ENCODE results near the gene SP4. TPM values are rescaled to one million over a fixed set of nuclear protein-coding genes. Genes with fewer than 3 reads are reported as not detected.
"Not testable (repeated sequence)": the region's sequence is repeated elsewhere in the genome, so short reads cannot be mapped to it uniquely, and the experiment has no call there.

SP4 gene
- polyA plus RNA-seq, 2 donors, result 0.63 to 0.69 TPM

DNA sequence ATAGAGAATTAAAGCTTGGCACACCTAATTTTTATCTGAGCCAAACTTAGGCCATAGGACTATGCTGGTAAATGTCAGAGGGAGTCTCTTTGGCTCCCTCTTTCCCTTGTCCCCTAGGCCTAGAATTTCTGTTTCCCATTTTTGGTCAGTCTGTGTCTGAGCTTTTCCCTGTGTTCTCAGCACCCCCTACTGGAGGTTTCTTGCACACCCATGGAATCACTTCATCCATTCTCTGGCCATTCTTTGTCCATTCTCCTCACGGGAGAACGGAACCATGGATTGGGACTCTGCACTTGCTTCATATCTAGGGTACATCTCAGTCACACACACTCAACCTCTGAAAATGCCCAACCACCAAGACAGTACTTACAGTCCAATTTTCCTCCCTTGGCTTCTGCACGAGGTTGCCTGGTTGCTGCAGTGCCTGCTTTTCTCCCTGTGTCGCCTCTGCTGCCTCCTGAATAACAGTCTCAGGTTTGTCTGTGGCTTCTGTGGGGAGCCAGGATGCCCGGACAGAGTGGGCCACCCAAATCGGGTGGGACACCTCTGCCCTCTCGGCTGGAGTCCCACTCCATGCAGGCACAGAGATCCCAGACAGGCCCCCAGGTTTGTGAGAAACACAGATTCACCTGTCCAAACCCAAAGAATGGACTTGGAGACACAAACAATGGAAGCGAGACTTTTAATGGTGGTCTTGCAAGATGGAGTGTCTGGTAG, 79.9 kb downstream of the SP4 start:
- no peaks in the 10 kb centered on the region for H3K4me1 ChIP-seq (ENCODE audit: control insufficient read depth in 2 of 2, insufficient read depth in 2 of 2, low read length in 1 of 2)
- H3K4me3 ChIP-seq (ENCODE audit: low read depth in 1 of 2, low read length in 2 of 2), result no peak overlapping the region
- no peaks in the 10 kb centered on the region for H3K9me3 ChIP-seq (ENCODE audit: control insufficient read depth in 2 of 2, insufficient read depth in 1 of 2, low read depth in 1 of 2, low read length in 1 of 2)
- WGBS, 2 donors, result 90% methylated on average over 8 of the region's 8 CpGs
- no peak overlapping the region for H3K27ac ChIP-seq (ENCODE audit: low read depth in 2 of 2, low read length in 1 of 2)
- no peaks in the 10 kb centered on the region for H3K36me3 ChIP-seq (ENCODE audit: control insufficient read depth in 2 of 2, insufficient read depth in 2 of 2, low read length in 1 of 2)
- H3K27me3 ChIP-seq (ENCODE audit: control insufficient read depth in 1 of 2, insufficient read depth in 2 of 2, low read length in 2 of 2), result no peaks in the 10 kb centered on the region

DNA sequence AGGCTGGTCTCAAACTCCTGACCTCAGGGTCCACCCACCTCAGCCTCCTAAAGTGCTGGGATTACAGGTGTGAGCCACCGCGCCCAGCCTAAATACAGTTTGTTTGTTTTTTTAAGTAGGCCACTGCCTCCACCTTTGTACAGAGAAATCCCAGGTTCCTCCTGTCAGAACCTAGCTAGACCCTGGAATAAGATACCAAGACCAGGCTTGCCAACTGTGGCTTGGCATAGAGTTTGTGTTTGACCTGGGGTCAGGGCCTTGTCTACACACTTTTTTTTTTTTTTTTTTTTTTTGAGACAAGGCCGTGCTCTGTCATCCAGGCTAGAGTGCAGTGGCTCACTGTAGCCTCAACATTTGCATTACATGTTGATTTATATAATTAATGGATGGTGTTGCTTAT, 80.7 kb downstream of the SP4 start:
- no peaks in the 10 kb centered on the region for H3K36me3 ChIP-seq (ENCODE audit: control insufficient read depth in 2 of 2, insufficient read depth in 2 of 2, low read length in 1 of 2)
- H3K9me3 ChIP-seq (ENCODE audit: control insufficient read depth in 2 of 2, insufficient read depth in 1 of 2, low read depth in 1 of 2, low read length in 1 of 2), result no peaks in the 10 kb centered on the region
- H3K27me3 ChIP-seq (ENCODE audit: control insufficient read depth in 1 of 2, insufficient read depth in 2 of 2, low read length in 2 of 2), result no peaks in the 10 kb centered on the region
- no peak overlapping the region for H3K4me3 ChIP-seq (ENCODE audit: low read depth in 1 of 2, low read length in 2 of 2)
- WGBS, 2 donors, result 96 to 99% methylated on average over 3 of the region's 3 CpGs
- no peaks in the 10 kb centered on the region for H3K4me1 ChIP-seq (ENCODE audit: control insufficient read depth in 2 of 2, insufficient read depth in 2 of 2, low read length in 1 of 2)
- no peak overlapping the region for H3K27ac ChIP-seq (ENCODE audit: low read depth in 2 of 2, low read length in 1 of 2)

DNA sequence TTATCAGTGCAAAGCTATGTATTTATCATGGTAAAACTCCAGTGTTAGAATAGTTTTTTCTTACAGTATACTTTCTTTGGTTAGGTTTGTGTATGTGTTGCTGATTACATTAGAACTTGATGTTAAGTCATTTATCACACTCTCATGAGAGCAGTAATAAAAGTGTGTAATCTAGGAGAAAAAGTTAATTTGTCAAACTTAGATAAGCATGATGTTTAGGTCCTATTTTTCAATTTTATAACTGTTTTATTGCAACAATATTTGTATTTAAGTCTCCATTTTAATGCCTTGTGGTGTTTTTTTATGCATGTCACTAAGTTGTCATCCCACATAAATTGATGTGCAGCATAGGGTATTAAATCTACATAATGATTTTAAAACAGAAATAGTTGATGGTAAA, 86.2 kb downstream of the SP4 start:
- Histone ChIP-seq H3K36me3 (ENCODE audit: control insufficient read depth in 2 of 2, insufficient read depth in 2 of 2, low read length in 1 of 2) (no peaks in the 10 kb centered on the region), H3K4me1 (ENCODE audit: control insufficient read depth in 2 of 2, insufficient read depth in 2 of 2, low read length in 1 of 2) (no peaks in the 10 kb centered on the region), H3K4me3 (ENCODE audit: low read depth in 1 of 2, low read length in 2 of 2) (no peak overlapping the region), H3K27me3 (ENCODE audit: control insufficient read depth in 1 of 2, insufficient read depth in 2 of 2, low read length in 2 of 2) (no peaks in the 10 kb centered on the region), H3K9me3 (ENCODE audit: control insufficient read depth in 2 of 2, insufficient read depth in 1 of 2, low read depth in 1 of 2, low read length in 1 of 2) (no peaks in the 10 kb centered on the region), H3K27ac (ENCODE audit: low read depth in 2 of 2, low read length in 1 of 2) (no peak overlapping the region)

DNA sequence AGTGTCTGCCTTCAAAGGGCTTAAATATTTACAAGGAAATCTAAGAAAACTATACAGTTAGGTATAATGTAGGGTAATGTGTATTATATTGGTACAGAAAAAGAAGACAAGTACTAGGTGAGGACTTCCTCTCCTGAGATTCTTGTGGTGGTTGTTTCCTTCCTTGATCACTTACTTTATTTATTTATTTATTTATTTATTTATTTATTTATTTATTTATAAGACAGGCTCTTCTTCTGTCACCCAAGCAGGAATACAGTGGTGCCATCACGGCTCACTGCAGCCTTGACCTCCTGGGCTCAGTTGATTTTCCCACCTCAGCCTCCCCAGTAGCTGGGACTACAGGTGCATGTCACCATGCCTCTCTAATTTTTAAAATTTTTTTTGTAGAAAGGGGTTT, 96.8 kb downstream of the SP4 start:
- peaks cover 0 to 2% of the 10 kb centered on the region in 2 donors for H3K9me3 ChIP-seq (ENCODE audit: control insufficient read depth in 2 of 2, insufficient read depth in 1 of 2, low read depth in 1 of 2, low read length in 1 of 2)
- no peak overlapping the region for H3K4me3 ChIP-seq (ENCODE audit: low read depth in 1 of 2, low read length in 2 of 2)
- WGBS, 2 donors, result 86 to 91% methylated on average over 1 of the region's 1 CpG
- H3K4me1 ChIP-seq (ENCODE audit: control insufficient read depth in 2 of 2, insufficient read depth in 2 of 2, low read length in 1 of 2), result no peaks in the 10 kb centered on the region
- no peak overlapping the region for H3K27ac ChIP-seq (ENCODE audit: low read depth in 2 of 2, low read length in 1 of 2)
- H3K36me3 ChIP-seq (ENCODE audit: control insufficient read depth in 2 of 2, insufficient read depth in 2 of 2, low read length in 1 of 2), result no peaks in the 10 kb centered on the region
- H3K27me3 ChIP-seq (ENCODE audit: control insufficient read depth in 1 of 2, insufficient read depth in 2 of 2, low read length in 2 of 2), result peaks cover 0 to 3% of the 10 kb centered on the region in 2 donors

- H3K36me3 ChIP-seq (ENCODE audit: control insufficient read depth in 2 of 2, insufficient read depth in 2 of 2, low read length in 1 of 2), result no peaks in the 10 kb centered on the region
- no peak overlapping the region for H3K27ac ChIP-seq (ENCODE audit: low read depth in 2 of 2, low read length in 1 of 2)
- H3K4me1 ChIP-seq (ENCODE audit: control insufficient read depth in 2 of 2, insufficient read depth in 2 of 2, low read length in 1 of 2), result no peaks in the 10 kb centered on the region
- peaks cover 0 to 3% of the 10 kb centered on the region in 2 donors for H3K27me3 ChIP-seq (ENCODE audit: control insufficient read depth in 1 of 2, insufficient read depth in 2 of 2, low read length in 2 of 2)
- peaks cover 0 to 2% of the 10 kb centered on the region in 2 donors for H3K9me3 ChIP-seq (ENCODE audit: control insufficient read depth in 2 of 2, insufficient read depth in 1 of 2, low read depth in 1 of 2, low read length in 1 of 2)
- no peak overlapping the region for H3K4me3 ChIP-seq (ENCODE audit: low read depth in 1 of 2, low read length in 2 of 2)
Measured at GRCh38 chr7:21526007-21526406, 98.1 kb downstream of the SP4 start.

DNA sequence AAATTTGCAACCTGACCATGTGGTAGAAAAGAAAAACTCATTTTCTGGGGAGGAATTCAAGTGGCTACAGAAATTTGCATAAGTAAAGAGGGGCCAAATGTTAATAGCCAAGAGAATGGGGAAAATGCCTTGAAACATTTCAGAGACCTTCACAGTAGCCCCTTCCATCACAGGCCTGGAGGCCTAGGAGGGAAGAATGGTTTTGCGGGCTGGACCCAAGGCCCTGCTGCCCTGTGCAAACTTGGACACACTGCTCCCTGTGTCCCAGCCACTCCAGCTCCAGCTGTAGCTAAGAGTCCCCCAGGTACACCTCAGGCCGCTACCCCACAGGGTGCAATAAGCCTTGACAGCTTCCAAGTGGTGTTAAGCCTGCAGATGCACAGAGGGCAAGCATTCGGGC, 98.6 kb downstream of the SP4 start:
- Histone ChIP-seq H3K9me3 (ENCODE audit: control insufficient read depth in 2 of 2, insufficient read depth in 1 of 2, low read depth in 1 of 2, low read length in 1 of 2) (peaks cover 0 to 2% of the 10 kb centered on the region in 2 donors), H3K4me3 (ENCODE audit: low read depth in 1 of 2, low read length in 2 of 2) (no peak overlapping the region), H3K36me3 (ENCODE audit: control insufficient read depth in 2 of 2, insufficient read depth in 2 of 2, low read length in 1 of 2) (no peaks in the 10 kb centered on the region), H3K4me1 (ENCODE audit: control insufficient read depth in 2 of 2, insufficient read depth in 2 of 2, low read length in 1 of 2) (no peaks in the 10 kb centered on the region), H3K27me3 (ENCODE audit: control insufficient read depth in 1 of 2, insufficient read depth in 2 of 2, low read length in 2 of 2) (peaks cover 0 to 3% of the 10 kb centered on the region in 2 donors), H3K27ac (ENCODE audit: low read depth in 2 of 2, low read length in 1 of 2) (no peak overlapping the region)
- WGBS, 2 donors, result 91 to 93% methylated on average over 3 of the region's 3 CpGs

DNA sequence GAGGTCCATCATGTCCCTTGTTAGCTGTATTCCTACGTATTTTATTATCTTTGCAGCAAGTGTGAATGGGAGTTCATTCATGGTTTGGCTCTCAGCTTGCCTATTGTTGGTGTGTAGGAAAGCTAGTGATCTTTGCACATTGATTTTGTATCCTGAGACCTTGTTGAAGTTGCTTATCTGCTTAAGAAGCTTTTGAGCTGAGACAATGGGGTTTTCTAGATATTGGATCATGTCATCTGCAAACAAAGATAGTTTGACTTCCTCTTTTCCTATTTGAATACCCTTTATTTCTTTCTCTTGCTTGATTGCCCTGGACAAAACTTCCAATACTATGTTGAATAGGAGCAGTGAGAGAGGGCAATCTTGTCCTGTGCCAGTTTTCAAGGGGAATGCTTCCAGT, 104.6 kb downstream of the SP4 start:
- WGBS, 2 donors, result 22 to 73% methylated on average over 1 of the region's 1 CpG
- H3K4me3 ChIP-seq (ENCODE audit: low read depth in 1 of 2, low read length in 2 of 2), result not testable (repeated sequence)

DNA sequence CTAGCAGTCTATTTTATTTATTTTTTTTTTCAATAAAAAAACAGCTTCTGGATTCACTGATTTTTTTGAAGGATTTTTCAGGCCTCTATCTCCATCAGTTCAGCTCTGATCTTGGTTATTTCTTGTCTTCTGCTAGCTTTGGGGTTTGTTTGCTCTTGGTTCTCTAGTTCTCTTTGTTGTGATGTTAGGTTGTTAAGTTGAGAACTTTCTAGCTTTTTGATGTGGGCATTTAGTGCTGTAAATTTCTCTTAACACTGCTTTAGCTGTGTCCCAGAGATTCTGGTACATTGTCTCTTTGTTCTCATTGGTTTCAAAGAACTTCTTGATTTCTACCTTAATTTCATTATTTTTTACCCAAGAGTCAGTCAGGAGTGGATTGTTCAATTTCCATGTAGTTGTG, 105.8 kb downstream of the SP4 start:
- H3K9me3 ChIP-seq (ENCODE audit: control insufficient read depth in 2 of 2, insufficient read depth in 1 of 2, low read depth in 1 of 2, low read length in 1 of 2); H3K27ac ChIP-seq (ENCODE audit: low read depth in 2 of 2, low read length in 1 of 2); H3K4me1 ChIP-seq (ENCODE audit: control insufficient read depth in 2 of 2, insufficient read depth in 2 of 2, low read length in 1 of 2); H3K4me3 ChIP-seq (ENCODE audit: low read depth in 1 of 2, low read length in 2 of 2); H3K36me3 ChIP-seq (ENCODE audit: control insufficient read depth in 2 of 2, insufficient read depth in 2 of 2, low read length in 1 of 2); H3K27me3 ChIP-seq (ENCODE audit: control insufficient read depth in 1 of 2, insufficient read depth in 2 of 2, low read length in 2 of 2): not testable (repeated sequence)

More for the DNA sequence above, 104.6 kb downstream of the SP4 start:
- not testable (repeated sequence) for H3K9me3 ChIP-seq (ENCODE audit: control insufficient read depth in 2 of 2, insufficient read depth in 1 of 2, low read depth in 1 of 2, low read length in 1 of 2); H3K36me3 ChIP-seq (ENCODE audit: control insufficient read depth in 2 of 2, insufficient read depth in 2 of 2, low read length in 1 of 2); H3K4me1 ChIP-seq (ENCODE audit: control insufficient read depth in 2 of 2, insufficient read depth in 2 of 2, low read length in 1 of 2); H3K27me3 ChIP-seq (ENCODE audit: control insufficient read depth in 1 of 2, insufficient read depth in 2 of 2, low read length in 2 of 2); H3K27ac ChIP-seq (ENCODE audit: low read depth in 2 of 2, low read length in 1 of 2)

GRCh38 chr7:21536445-21537118, 108.7 kb downstream of the SP4 start:
- H3K27me3 ChIP-seq (ENCODE audit: control insufficient read depth in 1 of 2, insufficient read depth in 2 of 2, low read length in 2 of 2); H3K4me1 ChIP-seq (ENCODE audit: control insufficient read depth in 2 of 2, insufficient read depth in 2 of 2, low read length in 1 of 2); H3K4me3 ChIP-seq (ENCODE audit: low read depth in 1 of 2, low read length in 2 of 2); H3K36me3 ChIP-seq (ENCODE audit: control insufficient read depth in 2 of 2, insufficient read depth in 2 of 2, low read length in 1 of 2); H3K9me3 ChIP-seq (ENCODE audit: control insufficient read depth in 2 of 2, insufficient read depth in 1 of 2, low read depth in 1 of 2, low read length in 1 of 2); H3K27ac ChIP-seq (ENCODE audit: low read depth in 2 of 2, low read length in 1 of 2): not testable (repeated sequence)
- 94 to 96% methylated on average over 27 of the region's 27 CpGs for WGBS, 2 donors

- Histone ChIP-seq H3K27ac (ENCODE audit: low read depth in 2 of 2, low read length in 1 of 2) (no peak overlapping the region), H3K4me3 (ENCODE audit: low read depth in 1 of 2, low read length in 2 of 2) (no peak overlapping the region), H3K27me3 (ENCODE audit: control insufficient read depth in 1 of 2, insufficient read depth in 2 of 2, low read length in 2 of 2) (peaks cover 0 to 7% of the 10 kb centered on the region in 2 donors), H3K4me1 (ENCODE audit: control insufficient read depth in 2 of 2, insufficient read depth in 2 of 2, low read length in 1 of 2) (peaks cover 4 to 14% of the 10 kb centered on the region in 2 donors), H3K9me3 (ENCODE audit: control insufficient read depth in 2 of 2, insufficient read depth in 1 of 2, low read depth in 1 of 2, low read length in 1 of 2) (no peaks in the 10 kb centered on the region), H3K36me3 (ENCODE audit: control insufficient read depth in 2 of 2, insufficient read depth in 2 of 2, low read length in 1 of 2) (no peaks in the 10 kb centered on the region)
- WGBS, 2 donors, result 84 to 85% methylated on average over 3 of the region's 3 CpGs
Measured at GRCh38 chr7:21538936-21539495, 111.1 kb downstream of the SP4 start.

Data from esophagus (tissue), 2 donors.